ENCODE measurements around the gene LOXL4. TPM values are rescaled to one million over a fixed set of nuclear protein-coding genes. Genes with fewer than 3 reads are reported as not detected.

The LOXL4 gene
- total RNA-seq, 1 donor from 2014 or later, result not detected

- H3K4me3 Mint-ChIP-seq, result no peak overlapping the region
- H3K36me3 Mint-ChIP-seq (ENCODE audit: low read depth), result no peaks in the 10 kb centered on the region
- H3K27me3 Mint-ChIP-seq, result peaks cover 39% of the 10 kb centered on the region
- no peak overlapping the region for H3K27ac Mint-ChIP-seq
- intact Hi-C loops (cut with micrococcal nuclease), result no loop called here
- no peaks in the 10 kb centered on the region for H3K4me1 Mint-ChIP-seq
- no peaks in the 10 kb centered on the region for H3K9me3 Mint-ChIP-seq
- DNase-seq, result no peak
Observed at GRCh38 chr10:98276311-98276710, 8.3 kb upstream of the LOXL4 start.

DNA sequence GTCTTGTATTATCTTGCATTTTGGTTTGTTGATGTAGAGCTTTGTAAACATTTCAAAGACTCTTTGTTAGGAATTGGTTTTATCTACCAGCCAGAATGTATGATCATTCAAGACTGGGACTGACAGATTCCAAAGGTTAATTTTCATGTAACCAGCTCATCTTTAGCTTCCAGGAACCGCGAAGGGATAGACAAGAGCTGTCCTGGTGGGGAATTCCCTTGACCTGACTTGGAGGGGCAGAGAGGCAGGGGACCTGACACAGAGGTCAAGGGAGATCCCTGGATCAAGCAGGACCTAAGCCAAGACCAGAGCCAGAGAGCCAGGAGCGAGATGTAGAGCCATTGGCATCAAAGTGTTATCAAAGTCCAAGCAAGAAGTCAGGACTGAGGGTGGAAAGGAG lies 6.6 kb upstream of the LOXL4 start:
- DNase-seq, result no peak
- H3K27me3 Mint-ChIP-seq, result peaks cover 37% of the 10 kb centered on the region
- no peak overlapping the region for H3K27ac Mint-ChIP-seq
- H3K36me3 Mint-ChIP-seq (ENCODE audit: low read depth), result no peaks in the 10 kb centered on the region
- intact Hi-C loops (cut with micrococcal nuclease), result no loop called here
- no peaks in the 10 kb centered on the region for H3K9me3 Mint-ChIP-seq
- no peak overlapping the region for H3K4me3 Mint-ChIP-seq
- H3K4me1 Mint-ChIP-seq, result no peaks in the 10 kb centered on the region

- H3K4me1 Mint-ChIP-seq, result no peaks in the 10 kb centered on the region
- H3K27ac Mint-ChIP-seq, result no peak overlapping the region
- H3K27me3 Mint-ChIP-seq, result peaks cover 42% of the 10 kb centered on the region
Observed at GRCh38 chr10:98273057-98273850, 5.3 kb upstream of the LOXL4 start.

DNA sequence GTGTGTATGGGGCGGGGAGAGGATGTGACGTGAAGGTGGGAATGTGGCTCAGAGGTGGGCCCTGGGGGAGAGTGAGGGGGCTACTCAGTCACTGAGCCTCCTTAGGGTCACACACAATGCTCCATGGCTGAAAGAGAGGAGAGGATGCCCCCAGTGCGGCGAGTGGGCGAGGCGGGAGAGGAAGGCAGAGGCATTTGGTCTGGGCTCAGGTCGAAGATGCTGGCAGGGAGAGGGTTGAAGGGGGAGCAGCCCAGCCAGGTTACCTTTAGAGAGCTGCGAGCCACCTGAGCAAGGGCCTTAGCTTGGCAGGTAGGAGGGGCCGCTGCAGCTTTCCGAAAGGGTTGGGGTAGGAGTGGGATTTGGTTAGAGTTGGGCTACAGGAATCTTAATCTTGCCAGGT lies 4.7 kb upstream of the LOXL4 start:
- H3K36me3 Mint-ChIP-seq (ENCODE audit: low read depth), result no peaks in the 10 kb centered on the region
- no peaks in the 10 kb centered on the region for H3K9me3 Mint-ChIP-seq
- no peak overlapping the region for H3K4me3 Mint-ChIP-seq
- no peak for DNase-seq
- H3K27me3 Mint-ChIP-seq, result peaks cover 44% of the 10 kb centered on the region
- H3K27ac Mint-ChIP-seq, result no peak overlapping the region
- no peaks in the 10 kb centered on the region for H3K4me1 Mint-ChIP-seq
- intact Hi-C loops (cut with micrococcal nuclease), result no loop called here

More at GRCh38 chr10:98273057-98273850, 5.3 kb upstream of the LOXL4 start:
- no peak overlapping the region for H3K4me3 Mint-ChIP-seq
- intact Hi-C loops (cut with micrococcal nuclease), result no loop called here
- no peaks in the 10 kb centered on the region for H3K9me3 Mint-ChIP-seq
- no peaks in the 10 kb centered on the region for H3K36me3 Mint-ChIP-seq (ENCODE audit: low read depth)
- no peak for DNase-seq

- intact Hi-C loops (cut with micrococcal nuclease), result no loop called here
- H3K27ac Mint-ChIP-seq, result no peak overlapping the region
- H3K9me3 Mint-ChIP-seq, result no peaks in the 10 kb centered on the region
- H3K4me3 Mint-ChIP-seq, result no peak overlapping the region
- H3K27me3 Mint-ChIP-seq, result peaks cover 48% of the 10 kb centered on the region
- DNase-seq, result no peak
- no peaks in the 10 kb centered on the region for H3K36me3 Mint-ChIP-seq (ENCODE audit: low read depth)
- no peaks in the 10 kb centered on the region for H3K4me1 Mint-ChIP-seq
Observed at GRCh38 chr10:98272245-98272644, 4.3 kb upstream of the LOXL4 start.

- intact Hi-C loops (cut with micrococcal nuclease), result no loop called here
- no peak overlapping the region for H3K27ac Mint-ChIP-seq
- H3K9me3 Mint-ChIP-seq, result no peaks in the 10 kb centered on the region
- no peak for DNase-seq
- no peak overlapping the region for H3K4me3 Mint-ChIP-seq
- peaks cover 52% of the 10 kb centered on the region for H3K27me3 Mint-ChIP-seq
- no peaks in the 10 kb centered on the region for H3K36me3 Mint-ChIP-seq (ENCODE audit: low read depth)
- H3K4me1 Mint-ChIP-seq, result no peaks in the 10 kb centered on the region
Observed at GRCh38 chr10:98270786-98271185, 2.8 kb upstream of the LOXL4 start.

- no peak for DNase-seq
- Mint-ChIP-seq H3K9me3 (no peaks in the 10 kb centered on the region), H3K27ac (no peak overlapping the region), H3K36me3 (ENCODE audit: low read depth) (no peaks in the 10 kb centered on the region), H3K4me3 (no peak overlapping the region), H3K4me1 (no peaks in the 10 kb centered on the region), H3K27me3 (peaks cover 52% of the 10 kb centered on the region)
- intact Hi-C loops (cut with micrococcal nuclease), result no loop called here
Observed at GRCh38 chr10:98270073-98270740, 2.2 kb upstream of the LOXL4 start.

DNA sequence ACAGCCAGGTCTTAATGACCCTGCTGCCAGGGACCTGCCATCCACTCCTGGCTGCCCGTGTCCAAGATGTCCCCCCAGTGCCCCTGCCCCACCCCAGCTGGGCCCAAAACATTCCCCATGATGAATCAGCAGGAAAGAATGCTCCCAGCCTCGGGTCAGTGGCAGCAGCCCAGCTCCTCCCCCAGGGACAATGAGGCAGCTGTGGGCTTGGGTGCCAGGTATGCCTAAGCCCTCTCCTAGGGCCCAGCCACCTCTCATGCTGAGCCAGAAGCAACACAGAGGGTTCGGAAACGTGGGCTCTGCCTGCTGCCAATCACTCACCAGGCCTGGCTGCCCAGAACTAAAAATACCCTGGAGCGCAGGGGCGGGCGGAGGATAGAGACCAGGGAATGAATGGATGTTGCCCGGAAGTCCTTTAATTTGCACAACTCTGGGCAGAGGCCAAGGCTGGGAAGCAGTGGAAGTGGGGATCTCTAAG lies 1.5 kb upstream of the LOXL4 start:
- H3K4me1 Mint-ChIP-seq, result no peaks in the 10 kb centered on the region
- DNase-seq, result no peak
- H3K36me3 Mint-ChIP-seq (ENCODE audit: low read depth), result no peaks in the 10 kb centered on the region
- no peak overlapping the region for H3K4me3 Mint-ChIP-seq
- peaks cover 52% of the 10 kb centered on the region for H3K27me3 Mint-ChIP-seq
- no peaks in the 10 kb centered on the region for H3K9me3 Mint-ChIP-seq
- H3K27ac Mint-ChIP-seq, result no peak overlapping the region
- intact Hi-C loops (cut with micrococcal nuclease), result no loop called here

DNA sequence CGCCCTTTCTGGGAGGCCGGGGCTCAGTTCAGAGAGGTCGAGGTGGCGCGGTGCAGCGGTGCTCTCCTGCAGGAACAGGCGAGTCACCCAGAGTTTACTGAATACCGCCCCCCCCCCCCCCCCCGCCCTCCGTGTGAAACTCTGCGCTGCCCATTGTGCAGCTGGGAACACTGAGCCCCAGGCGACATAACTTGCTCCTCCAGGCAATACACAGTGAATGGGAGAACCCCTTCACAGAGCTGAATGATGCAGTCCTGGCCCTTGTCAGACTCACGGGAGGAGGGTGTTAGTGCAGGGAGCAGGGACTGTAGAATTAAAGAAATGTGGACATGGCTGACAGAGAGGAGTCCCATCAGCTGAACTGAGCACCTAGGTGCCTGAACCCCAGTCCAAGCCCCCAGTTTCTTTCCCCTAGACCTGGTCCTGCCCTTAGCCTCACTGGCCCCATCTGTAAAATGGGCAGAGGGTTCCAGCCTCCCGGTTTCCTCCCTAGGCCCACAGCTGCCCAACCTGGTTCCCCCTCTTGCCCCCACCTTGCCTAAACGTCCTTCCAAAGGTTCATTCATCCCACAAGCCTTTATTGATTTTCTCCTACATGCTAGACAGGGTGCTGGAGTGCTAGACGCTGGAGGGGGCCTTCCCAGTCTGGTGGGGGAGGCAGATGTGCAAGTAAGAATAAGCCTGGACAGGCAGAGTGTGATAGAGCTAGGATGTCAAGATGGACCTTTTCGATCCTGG lies 869 bp upstream of the LOXL4 start:
- Mint-ChIP-seq H3K4me1 (no peaks in the 10 kb centered on the region), H3K4me3 (peak overlapping the region; percentile 62), H3K27ac (no peak overlapping the region), H3K9me3 (no peaks in the 10 kb centered on the region), H3K36me3 (ENCODE audit: low read depth) (no peaks in the 10 kb centered on the region), H3K27me3 (peaks cover 52% of the 10 kb centered on the region)
- no peak for DNase-seq
- intact Hi-C loops (cut with micrococcal nuclease), result no loop called here

GRCh38 chr10:98267069-98267893 lies 713 bp downstream of the LOXL4 start:
- no peak overlapping the region for H3K27ac Mint-ChIP-seq
- H3K27me3 Mint-ChIP-seq, result peaks cover 46% of the 10 kb centered on the region
- no peaks in the 10 kb centered on the region for H3K36me3 Mint-ChIP-seq (ENCODE audit: low read depth)
- no peak for DNase-seq
- H3K4me1 Mint-ChIP-seq, result no peaks in the 10 kb centered on the region
- intact Hi-C loops (cut with micrococcal nuclease), result no loop called here
- H3K4me3 Mint-ChIP-seq, result peak overlapping the region; percentile 71
- H3K9me3 Mint-ChIP-seq, result no peaks in the 10 kb centered on the region

DNA sequence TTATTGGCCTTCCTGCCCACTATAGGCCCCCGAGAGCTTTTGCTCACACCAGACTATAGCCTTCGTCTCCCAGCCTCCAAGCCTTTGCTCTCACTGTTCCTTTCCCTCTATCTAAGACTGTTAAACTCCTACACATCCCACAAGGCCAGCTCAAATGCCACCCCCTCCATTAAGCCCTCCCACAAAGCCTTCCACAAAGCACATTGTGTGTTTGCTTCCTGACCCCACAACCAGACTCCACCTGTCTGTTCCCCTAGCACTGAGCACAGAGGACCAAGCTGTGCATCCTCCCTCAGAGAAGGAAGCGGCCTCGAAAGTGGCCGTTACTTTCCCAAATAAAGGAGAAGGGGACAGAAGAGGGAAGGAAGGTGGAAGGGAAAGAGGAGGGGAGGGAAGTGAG lies 1.3 kb downstream of the LOXL4 start:
- no peaks in the 10 kb centered on the region for H3K9me3 Mint-ChIP-seq
- H3K36me3 Mint-ChIP-seq (ENCODE audit: low read depth), result no peaks in the 10 kb centered on the region
- no peak for DNase-seq
- H3K4me3 Mint-ChIP-seq, result no peak overlapping the region
- no peak overlapping the region for H3K27ac Mint-ChIP-seq
- H3K4me1 Mint-ChIP-seq, result no peaks in the 10 kb centered on the region
- H3K27me3 Mint-ChIP-seq, result peaks cover 44% of the 10 kb centered on the region
- intact Hi-C loops (cut with micrococcal nuclease), result no loop called here

DNA sequence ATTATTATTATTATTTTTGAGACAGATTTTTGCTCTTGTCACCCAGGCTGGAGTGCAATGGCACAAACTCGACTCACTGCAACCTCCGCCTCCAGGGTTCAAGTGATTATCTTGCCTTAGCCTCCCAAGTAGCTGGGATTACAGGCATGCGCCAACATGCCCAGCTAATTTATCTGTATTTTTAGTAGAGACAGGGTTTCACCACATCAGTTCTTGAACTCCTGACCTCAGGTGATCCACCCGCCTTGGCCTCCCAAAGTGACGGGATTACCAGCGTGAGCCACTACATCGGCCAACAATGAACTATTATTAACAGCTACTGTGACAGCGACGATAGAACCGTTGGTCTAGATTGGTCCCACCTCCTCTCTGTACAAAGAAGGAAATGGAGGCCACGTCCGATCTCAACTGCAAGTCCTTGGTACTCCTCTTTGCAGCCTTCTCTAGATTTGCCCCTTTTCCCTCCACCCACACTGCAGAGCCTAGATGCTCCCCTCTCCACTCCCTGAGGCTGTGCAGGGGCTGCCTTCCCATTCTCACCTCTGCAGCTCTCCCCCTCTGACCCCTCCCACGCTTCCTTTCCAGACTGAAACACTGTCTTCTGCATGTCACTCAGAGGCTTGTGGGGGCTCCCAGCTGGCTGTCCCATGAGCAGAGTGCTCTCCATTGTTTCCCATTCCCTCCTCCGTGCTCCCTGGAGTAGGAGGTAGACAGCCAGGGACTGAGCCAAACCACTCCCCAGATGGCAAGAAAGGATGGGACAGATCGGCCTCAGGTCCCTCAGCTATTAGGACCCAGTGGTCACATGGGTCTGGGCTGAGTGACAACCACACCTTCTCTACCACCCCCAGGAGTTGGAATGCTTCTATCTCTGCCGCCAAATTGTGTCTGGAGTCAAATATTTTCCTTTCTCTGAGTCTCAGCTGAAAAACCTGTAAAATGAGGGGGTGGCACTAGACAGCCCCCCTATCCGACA lies 2.3 kb downstream of the LOXL4 start:
- Mint-ChIP-seq H3K27me3 (peaks cover 38% of the 10 kb centered on the region), H3K27ac (no peak overlapping the region), H3K9me3 (no peaks in the 10 kb centered on the region), H3K36me3 (ENCODE audit: low read depth) (no peaks in the 10 kb centered on the region), H3K4me1 (no peaks in the 10 kb centered on the region), H3K4me3 (no peak overlapping the region)
- no peak for DNase-seq
- intact Hi-C loops (cut with micrococcal nuclease), result no loop called here

Data from activated CD4-positive, alpha-beta T cell treated with anti-CD3 and anti-CD28 coated beads, Interleukin-2, amount 10 ng/mL, durations not matched to agents 24 days and 14 days (primary cell).